ENCODE results near the gene GRIN2A. TPM values are rescaled to one million over a fixed set of nuclear protein-coding genes. Genes with fewer than 3 reads are reported as not detected.

The GRIN2A gene
- total and polyA plus RNA-seq, 2 of the 13 experiments (the other 11 are each of a cell fraction or from before 2014, with no cell fraction given): not detected

- no peak for FAIRE-seq
- Histone ChIP-seq H3K27ac (ENCODE audit: extremely low read length, insufficient read depth, low read length) (no peak overlapping the region), H3K9me3 (ENCODE audit: low read length) (no peaks in the 10 kb centered on the region), H3K36me3 (replicated peaks in 1 of 2; ENCODE audit: control insufficient read depth in 1 of 2, insufficient read depth in 2 of 2, low read length in 2 of 2) (no peaks in the 10 kb centered on the region), H2AFZ (ENCODE audit: low read length) (no peak overlapping the region), H3K27me3 (ENCODE audit: control insufficient read depth in 1 of 2, insufficient read depth in 2 of 2, low read length in 2 of 2) (peaks cover 0 to 8% of the 10 kb centered on the region in 2 experiments; a peak in 2 of 5 replicates), H3K9ac (ENCODE audit: insufficient read depth, low read depth, low read length) (no peak overlapping the region), H3K79me2 (ENCODE audit: insufficient read depth, low read length) (no peaks in the 10 kb centered on the region), H3K4me1 (ENCODE audit: insufficient read depth, low read length) (no peaks in the 10 kb centered on the region), H3K4me2 (ENCODE audit: low read depth, low read length) (no peak overlapping the region), H4K20me1 (ENCODE audit: insufficient read depth, low read length) (no peaks in the 10 kb centered on the region), H3K4me3 (replicated peaks in 1 of 3; ENCODE audit: insufficient read depth in 1 of 3, low read depth in 2 of 3, low read length in 3 of 3) (no peak overlapping the region)
- ChIA-PET CTCF (ENCODE audit: low intra/inter-chr PET ratio, low total read pairs) (no interaction called here), POLR2A (no interaction called here)
- intact Hi-C loops (cut with micrococcal nuclease; ENCODE audit: unreplicated experiment): no loop called here
- BruUV-seq (replicated peaks): no TSS peak
- in situ Hi-C loops (cut with HindIII; ENCODE audit: extremely low pct_ligation_motif_present, low pct_unique_long_range_greater_than_20kb): no loop called here
- DNase-seq (ENCODE audit: low spot score): no peak
- ATAC-seq: no peak
- no peak for TF ChIP-seq MAFK (conservative IDR thresholded peaks at IDR 0.05 in 1 of 2, IDR thresholded peaks at IDR 0.05 in 1 of 2; ENCODE audit: low read length in 2 of 2)
- no peak for TF ChIP-seq ZNF580 (CRISPR knock-in tag; IDR thresholded peaks at IDR 0.05; ENCODE audit: borderline replicate concordance, low read depth)
- TF ChIP-seq ZNF44 (CRISPR knock-in tag; IDR thresholded peaks at IDR 0.05): no peak
- TF ChIP-seq REST (IDR thresholded peaks at IDR 0.05; ENCODE audit: borderline replicate concordance in 1 of 2, low read depth in 1 of 2, low read length in 2 of 2): no peak
- no peak for TF ChIP-seq THAP11 (CRISPR knock-in tag; IDR thresholded peaks at IDR 0.05)
- TF ChIP-seq NONO (IDR thresholded peaks at IDR 0.05): no peak
- TF ChIP-seq NONO (CRISPR knock-in tag; conservative IDR thresholded peaks at IDR 0.05): no peak
- WGBS (ENCODE audit: low lambda C conversion rate): 2% methylated on average over 2 of the region's 2 CpGs
Measured at GRCh38 chr16:10097271-10097670, 85.0 kb downstream of the GRIN2A start.

Data from HepG2 (cell line).